CD8-positive, alpha-beta memory T cell (primary cell): ENCODE data around the gene PTAR1. TPM values are rescaled to one million over a fixed set of nuclear protein-coding genes. Genes with fewer than 3 reads are reported as not detected.
A peak's percentile ranks its signal among the peaks of the same experiment; 100 is the strongest.

Source experiments
- CTCF ChIA-PET: fragments of 350-600 bp; sonication (Branson Sonifier 250); formaldehyde crosslinking; loops from one replicate; lab custom pipeline; 2021; ENCODE audit warnings: antibody characterized with exemption; lab: Charles Lee
- POLR2A ChIA-PET: fragments of 350-600 bp; sonication (Branson Sonifier 250); formaldehyde crosslinking; loops from one replicate; lab custom pipeline; 2021; ENCODE audit warnings: antibody characterized with exemption; lab: Charles Lee
- DNase-seq, 5 donors: peaks; one replicate each; pipeline versions ENCODE4 v3.0.0 to v3.0.0-alpha.2; 2020 to 2022; ENCODE audit warnings: mixed read lengths in 1 of 5
- H3K27ac ChIP-seq: one replicate; pipeline ENCODE4 v1.7.0; 2013; ENCODE audit warnings: low read depth, mild to moderate bottlenecking, low read length, moderate library complexity
- H3K27me3 ChIP-seq: 2 replicates; pipeline ENCODE4 v1.7.0; 2013; ENCODE audit warnings: low read length, mild to moderate bottlenecking; ENCODE audit not compliant: insufficient read depth, poor library complexity, severe bottlenecking
- H3K36me3 ChIP-seq: 2 replicates; pipeline ENCODE4 v1.7.0; 2013; ENCODE audit warnings: mild to moderate bottlenecking, low read length, moderate library complexity; ENCODE audit not compliant: insufficient read depth
- H3K4me1 ChIP-seq: 2 replicates; pipeline ENCODE4 v1.7.0; 2013; ENCODE audit warnings: mild to moderate bottlenecking, low read length, moderate library complexity; ENCODE audit not compliant: insufficient read depth
- H3K4me3 ChIP-seq: 2 replicates; pipeline ENCODE4 v1.7.0; 2013; ENCODE audit warnings: mild to moderate bottlenecking, low read length
- H3K9me3 ChIP-seq: 2 replicates; pipeline ENCODE4 v1.7.0; 2013; ENCODE audit warnings: mild to moderate bottlenecking, low read length
- H3K27ac Mint-ChIP-seq, 8 donors: one replicate each; pipeline ENCODE4 v1.8.0; 2020 to 2021; ENCODE audit warnings: mixed read lengths in 8 of 8, mild to moderate bottlenecking in 6 of 8, inconsistent platforms in 3 of 8, moderate library complexity in 3 of 8
- H3K27me3 Mint-ChIP-seq, 2 donors: one replicate each; pipeline ENCODE4 v1.8.0; 2020 to 2021; ENCODE audit warnings: mixed read lengths in 2 of 2, mild to moderate bottlenecking in 1 of 2, moderate library complexity in 1 of 2
- H3K36me3 Mint-ChIP-seq, 3 donors: one replicate each; pipeline ENCODE4 v1.8.0; 2020 to 2021; ENCODE audit warnings: mixed read lengths in 3 of 3, inconsistent platforms in 1 of 3, mild to moderate bottlenecking in 1 of 3
- H3K4me1 Mint-ChIP-seq, 3 donors: one replicate each; pipeline ENCODE4 v1.8.0; 2020 to 2021; ENCODE audit warnings: mixed read lengths in 3 of 3, inconsistent platforms in 1 of 3, mild to moderate bottlenecking in 1 of 3
- H3K4me3 Mint-ChIP-seq, 7 donors: one replicate each; pipeline ENCODE4 v1.8.0; 2020 to 2021; ENCODE audit warnings: mixed read lengths in 7 of 7, mild to moderate bottlenecking in 6 of 7, moderate library complexity in 4 of 7, inconsistent platforms in 2 of 7
- H3K9me3 Mint-ChIP-seq, 5 donors: one replicate each; pipeline ENCODE4 v1.8.0; 2020 to 2022; ENCODE audit warnings: mixed read lengths in 5 of 5, mild to moderate bottlenecking in 3 of 5, moderate library complexity in 2 of 5, inconsistent platforms in 1 of 5
- polyA plus RNA-seq: library from polyadenylated mRNA; unstranded; fragments of 300-500 nt; fragmentation: Illumina TruSeq; gene quantifications from one replicate; pipeline ENCODE4 v1.2.3, GENCODE V29; 2021
- total RNA-seq, 2 experiments: library from RNA; stranded (reverse); gene quantifications; one replicate each; pipeline ENCODE4 v1.2.3, GENCODE V29; 2021

PTAR1 gene
- total and polyA plus RNA-seq, 3 experiments from 2014 or later: 8.7 to 36.1 (median 36.0) TPM

- Histone ChIP-seq H3K9me3 (no peaks in the 10 kb centered on the region), H3K36me3 (peaks cover 10% of the 10 kb centered on the region), H3K27ac (no peak overlapping the region), H3K4me3 (no peak overlapping the region), H3K4me1 (no peaks in the 10 kb centered on the region), H3K27me3 (no peaks in the 10 kb centered on the region)
- ChIA-PET POLR2A (no interaction called here), CTCF (no interaction called here)
- Mint-ChIP-seq H3K4me3 (no peak overlapping the region), H3K9me3 (no peaks in the 10 kb centered on the region), H3K27me3 (peaks cover 0 to 3% of the 10 kb centered on the region in 2 donors), H3K27ac (no peak overlapping the region), H3K4me1 (peaks cover 45 to 78% (median 67%) of the 10 kb centered on the region in 3 donors), H3K36me3 (peaks cover 0 to 63% (median 14%) of the 10 kb centered on the region in 3 donors)
- DNase-seq: no peak
Measured at GRCh38 chr9:69746859-69747560, 12.8 kb downstream of the PTAR1 start.

- Histone ChIP-seq H3K4me1 (no peaks in the 10 kb centered on the region), H3K27me3 (no peaks in the 10 kb centered on the region), H3K27ac (no peak overlapping the region), H3K9me3 (no peaks in the 10 kb centered on the region), H3K4me3 (no peak overlapping the region), H3K36me3 (peaks cover 10% of the 10 kb centered on the region)
- Mint-ChIP-seq H3K27me3 (peaks cover 0 to 3% of the 10 kb centered on the region in 2 donors), H3K9me3 (no peaks in the 10 kb centered on the region), H3K4me1 (peaks cover 42 to 80% (median 66%) of the 10 kb centered on the region in 3 donors), H3K36me3 (peaks cover 0 to 68% (median 21%) of the 10 kb centered on the region in 3 donors), H3K4me3 (no peak overlapping the region), H3K27ac (peak overlapping the region in 1 of 8 donors; percentile 1)
- no peak for DNase-seq
- POLR2A ChIA-PET: no interaction called here
- CTCF ChIA-PET: no interaction called here
Measured at GRCh38 chr9:69745716-69746437, 13.9 kb downstream of the PTAR1 start.

GRCh38 chr9:69744688-69745380 lies 15.0 kb downstream of the PTAR1 start:
- DNase-seq: no peak
- Mint-ChIP-seq H3K9me3 (no peaks in the 10 kb centered on the region), H3K27me3 (peaks cover 0 to 3% of the 10 kb centered on the region in 2 donors), H3K4me3 (no peak overlapping the region), H3K36me3 (peaks cover 0 to 67% (median 25%) of the 10 kb centered on the region in 3 donors), H3K4me1 (peaks cover 36 to 69% (median 63%) of the 10 kb centered on the region in 3 donors), H3K27ac (peak overlapping the region in 1 of 8 donors; percentile 3)
- Histone ChIP-seq H3K4me1 (no peaks in the 10 kb centered on the region), H3K27ac (no peak overlapping the region), H3K27me3 (no peaks in the 10 kb centered on the region), H3K4me3 (no peak overlapping the region), H3K36me3 (peaks cover 13% of the 10 kb centered on the region), H3K9me3 (no peaks in the 10 kb centered on the region)
- POLR2A ChIA-PET: no interaction called here
- CTCF ChIA-PET: no interaction called here

GRCh38 chr9:69743930-69744329 lies 15.9 kb downstream of the PTAR1 start:
- no peak for DNase-seq
- Mint-ChIP-seq H3K36me3 (peaks cover 0 to 68% (median 26%) of the 10 kb centered on the region in 3 donors), H3K4me1 (peaks cover 34 to 65% (median 64%) of the 10 kb centered on the region in 3 donors), H3K4me3 (no peak overlapping the region), H3K27ac (no peak overlapping the region), H3K9me3 (no peaks in the 10 kb centered on the region), H3K27me3 (peaks cover 0 to 3% of the 10 kb centered on the region in 2 donors)
- no peaks in the 10 kb centered on the region for H3K27me3 ChIP-seq
- no peak overlapping the region for H3K4me3 ChIP-seq
- H3K36me3 ChIP-seq: peaks cover 9% of the 10 kb centered on the region
- ChIA-PET CTCF (no interaction called here), POLR2A (no interaction called here)
- H3K27ac ChIP-seq: no peak overlapping the region
- no peaks in the 10 kb centered on the region for H3K4me1 ChIP-seq
- H3K9me3 ChIP-seq: no peaks in the 10 kb centered on the region

GRCh38 chr9:69740872-69741505 lies 18.8 kb downstream of the PTAR1 start:
- Histone ChIP-seq H3K27me3 (no peaks in the 10 kb centered on the region), H3K36me3 (peaks cover 8% of the 10 kb centered on the region), H3K4me3 (no peak overlapping the region), H3K9me3 (no peaks in the 10 kb centered on the region), H3K4me1 (no peaks in the 10 kb centered on the region), H3K27ac (no peak overlapping the region)
- Mint-ChIP-seq H3K4me3 (no peak overlapping the region), H3K9me3 (no peaks in the 10 kb centered on the region), H3K27me3 (no peaks in the 10 kb centered on the region), H3K4me1 (peaks cover 21 to 52% (median 47%) of the 10 kb centered on the region in 3 donors), H3K27ac (no peak overlapping the region), H3K36me3 (peaks cover 7 to 62% (median 18%) of the 10 kb centered on the region in 3 donors)
- CTCF ChIA-PET: no interaction called here
- POLR2A ChIA-PET: no interaction called here
- no peak for DNase-seq

GRCh38 chr9:69731348-69731747 lies 28.5 kb downstream of the PTAR1 start:
- H3K27me3 ChIP-seq: no peaks in the 10 kb centered on the region
- no peak overlapping the region for H3K27ac ChIP-seq
- no peak overlapping the region for H3K4me3 Mint-ChIP-seq
- H3K36me3 Mint-ChIP-seq: peaks cover 17 to 65% (median 27%) of the 10 kb centered on the region in 3 donors
- H3K36me3 ChIP-seq: peaks cover 34% of the 10 kb centered on the region
- ChIA-PET POLR2A (no interaction called here), CTCF (no interaction called here)
- H3K4me3 ChIP-seq: no peak overlapping the region
- H3K27ac Mint-ChIP-seq: no peak overlapping the region
- H3K4me1 Mint-ChIP-seq: peaks cover 0 to 9% (median 6%) of the 10 kb centered on the region in 3 donors
- H3K4me1 ChIP-seq: no peaks in the 10 kb centered on the region
- H3K9me3 Mint-ChIP-seq: no peaks in the 10 kb centered on the region
- peaks cover 0 to 1% of the 10 kb centered on the region in 2 donors for H3K27me3 Mint-ChIP-seq
- no peak for DNase-seq
- H3K9me3 ChIP-seq: no peaks in the 10 kb centered on the region

- Mint-ChIP-seq H3K27ac (no peak overlapping the region), H3K27me3 (no peaks in the 10 kb centered on the region), H3K4me3 (no peak overlapping the region), H3K4me1 (peaks cover 0 to 9% (median 0%) of the 10 kb centered on the region in 3 donors), H3K9me3 (no peaks in the 10 kb centered on the region), H3K36me3 (peaks cover 23 to 80% (median 37%) of the 10 kb centered on the region in 3 donors)
- DNase-seq: no peak
- no peaks in the 10 kb centered on the region for H3K4me1 ChIP-seq
- no peak overlapping the region for H3K4me3 ChIP-seq
- peaks cover 8% of the 10 kb centered on the region for H3K36me3 ChIP-seq
- no peak overlapping the region for H3K27ac ChIP-seq
- POLR2A ChIA-PET: no interaction called here
- CTCF ChIA-PET: no interaction called here
- H3K9me3 ChIP-seq: no peaks in the 10 kb centered on the region
- H3K27me3 ChIP-seq: no peaks in the 10 kb centered on the region
Measured at GRCh38 chr9:69719983-69720382, 39.8 kb downstream of the PTAR1 start.
